Right lobe of liver (tissue), 6 donors: ENCODE data around the gene SNX3. TPM values are rescaled to one million over a fixed set of nuclear protein-coding genes. Genes with fewer than 3 reads are reported as not detected.

Source experiments
- ATAC-seq, 4 donors: fragments of 200-7000 bp; cut with Tn5 transposase; one replicate each; pipeline ENCODE4 v1.9.1; 2020; ENCODE audit warnings: mild to moderate bottlenecking in 4 of 4, moderate library complexity in 4 of 4
- DNase-seq, 3 donors: peaks; one replicate each; pipeline ENCODE4 v3.0.0-alpha.2; 2020
- H3K27ac ChIP-seq, 3 donors: fragments of 200-600 bp; one replicate each; pipeline ENCODE4 v1.8.0; 2022
- H3K27me3 ChIP-seq, 2 donors: fragments of 200-600 bp; one replicate each; pipeline ENCODE4 v1.8.0; 2022
- H3K36me3 ChIP-seq, 4 donors: fragments of 200-600 bp; sonication (generic) in 1 of 4; one replicate each; pipeline versions ENCODE4 v1.5.1 to v1.8.0; 2017 to 2022; ENCODE audit warnings: control low read depth in 1 of 4
- H3K4me1 ChIP-seq, 4 donors: fragments of 200-600 bp; sonication (generic) in 1 of 4; one replicate each; pipeline versions ENCODE4 v1.5.1 to v1.8.0; 2017 to 2022; ENCODE audit warnings: control low read depth in 1 of 4
- H3K4me3 ChIP-seq, 3 donors: fragments of 200-600 bp; one replicate each; pipeline ENCODE4 v1.8.0; 2022
- H3K9me3 ChIP-seq, 4 donors: fragments of 200-600 bp; sonication (generic) in 1 of 4; one replicate each; pipeline versions ENCODE4 v1.5.1 to v1.8.0; 2017 to 2022; ENCODE audit warnings: control low read depth in 1 of 4
- CTCF ChIP-seq, 4 donors: fragments of 200-600 bp in 3 of 4; fragments of 450-650 bp in 1 of 4; IDR thresholded peaks; one replicate each; pipeline versions ENCODE4 v1.5.1 to v1.8.0; 2016 to 2022; ENCODE audit warnings: antibody characterized with exemption in 4 of 4, mild to moderate bottlenecking in 2 of 4
- POLR2A ChIP-seq: fragments of 450-650 bp; IDR thresholded peaks from one replicate; pipeline ENCODE4 v1.6.1; 2017; ENCODE audit warnings: antibody characterized with exemption, mild to moderate bottlenecking
- whole genome bisulfite sequencing: methylation state at CpG from one replicate; pipeline ENCODE4 v1.1.6; 2018; ENCODE audit warnings: low coverage, low lambda C conversion rate; ENCODE audit not compliant: insufficient coverage; ENCODE audit errors: missing lambda C conversion rate; 5-methylcytosine and 5-hydroxymethylcytosine counted together
- intact Hi-C, 2 donors: fragments of 100-400 bp; cut with DNase I; formaldehyde crosslinking; loops; one replicate each; pipeline versions ENCODE4 v1.11.2 to v1.14.1; 2022
- total RNA-seq, 6 experiments: library from RNA; depleted of rRNA in 2 of 6; stranded (reverse); fragments of >200 nt in 2 of 6; fragmentation: NEBNext Ultra II Directional in 3 of 6; extraction: Animal tissue kit (Norgen Biotek cat#: 25700) in 3 of 6; gene quantifications; one replicate each; pipeline versions ENCODE4 v1.1.0 to v1.2.4, GENCODE V29; 2016 to 2023
- donor health status: DM: no; HTN: yes; CAD: no.
- donor health status: DM: no; HTN: no; CAD: no.
- donor health status: DM: no; HTN: no; CAD: no.
- donor health status: DM: no; HTN: yes; CAD: no.
- donor health status: DM: no; HTN: yes; CAD: no.

SNX3 gene
- total RNA-seq, 6 experiments from 2014 or later, result 76.8 to 191 (median 111) TPM

GRCh38 chr6:108268845-108269244, 8.0 kb upstream of the SNX3 start:
- Histone ChIP-seq H3K27ac (no peak overlapping the region), H3K27me3 (no peaks in the 10 kb centered on the region), H3K4me3 (no peak overlapping the region), H3K36me3 (no peaks in the 10 kb centered on the region), H3K4me1 (no peaks in the 10 kb centered on the region), H3K9me3 (no peaks in the 10 kb centered on the region)
- no peak for ATAC-seq
- 100% methylated on average over 2 of the region's 3 CpGs for WGBS
- TF ChIP-seq POLR2A (no peak), CTCF (IDR thresholded peaks at IDR 0.05) (no peak)
- intact Hi-C loops, result no loop called here
- no peak for DNase-seq

GRCh38 chr6:108263371-108263770, 2.5 kb upstream of the SNX3 start:
- Histone ChIP-seq H3K9me3 (no peaks in the 10 kb centered on the region), H3K4me1 (peaks cover 0 to 12% (median 2%) of the 10 kb centered on the region in 4 donors), H3K27ac (no peak overlapping the region), H3K36me3 (no peaks in the 10 kb centered on the region), H3K4me3 (no peak overlapping the region), H3K27me3 (no peaks in the 10 kb centered on the region)
- DNase-seq (no peak), ATAC-seq (no peak)
- 92% methylated on average over 2 of the region's 2 CpGs for whole genome bisulfite sequencing
- intact Hi-C loops, result no loop called here
- TF ChIP-seq CTCF (IDR thresholded peaks at IDR 0.05), result no peak
- TF ChIP-seq POLR2A, result no peak

GRCh38 chr6:108260126-108260808, 573 bp downstream of the SNX3 start:
- peak overlapping the region; percentile 75 to 95 (median 87) for H3K4me3 ChIP-seq
- ATAC-seq (peak; percentile 13 to 55 (median 42)), DNase-seq (peak in 2 of 3 donors; percentile 68 to 75)
- WGBS, result 1% methylated on average over 17 of the region's 29 CpGs
- no peaks in the 10 kb centered on the region for H3K27me3 ChIP-seq
- no peaks in the 10 kb centered on the region for H3K36me3 ChIP-seq
- H3K4me1 ChIP-seq, result peaks cover 0 to 23% (median 4%) of the 10 kb centered on the region in 4 donors
- H3K27ac ChIP-seq, result peak overlapping the region; percentile 99 to 100 (median 100)
- TF ChIP-seq POLR2A, result peak; percentile 7
- no peak for TF ChIP-seq CTCF (IDR thresholded peaks at IDR 0.05)
- no peaks in the 10 kb centered on the region for H3K9me3 ChIP-seq
- intact Hi-C loops, result no loop called here

GRCh38 chr6:108254433-108255410, 6.1 kb downstream of the SNX3 start:
- ATAC-seq, result peak; percentile 43 to 69 (median 52)
- H3K27ac ChIP-seq, result no peak overlapping the region
- H3K36me3 ChIP-seq, result no peaks in the 10 kb centered on the region
- no peak for DNase-seq
- TF ChIP-seq CTCF (IDR thresholded peaks at IDR 0.05) (no peak), POLR2A (no peak)
- no peaks in the 10 kb centered on the region for H3K9me3 ChIP-seq
- no peak overlapping the region for H3K4me3 ChIP-seq
- H3K4me1 ChIP-seq, result peaks cover 0 to 63% (median 4%) of the 10 kb centered on the region in 4 donors
- intact Hi-C loops, result no loop called here
- H3K27me3 ChIP-seq, result no peaks in the 10 kb centered on the region
- 63% methylated on average over 4 of the region's 4 CpGs for WGBS
